Cerebellar nuclear complex (tissue), 1 donor: ENCODE measurements around the gene GNS.
"Not testable (repeated sequence)": the region's sequence is repeated elsewhere in the genome, so short reads cannot be mapped to it uniquely, and the experiment has no call there.

Experiments
- DNase-seq, 2 experiments: peaks; one replicate each; lab custom pipeline; 2025; lab: John Stamatoyannopoulos, UW

GNS gene

GRCh38 chr12:64779354-64779974, 20.3 kb upstream of the GNS start:
- no peak for DNase-seq

- not testable (repeated sequence) for DNase-seq
These were observed 16.0 kb upstream of the GNS start for GRCh38 chr12:64775147-64775736.

GRCh38 chr12:64773386-64773785, 14.2 kb upstream of the GNS start:
- no peak for DNase-seq

GRCh38 chr12:64767495-64767894, 8.3 kb upstream of the GNS start:
- DNase-seq, result no peak

- no peak for DNase-seq
These were observed 1.8 kb upstream of the GNS start for GRCh38 chr12:64760808-64761573.

GRCh38 chr12:64757771-64758170, 1.4 kb downstream of the GNS start:
- no peak for DNase-seq

- no peak for DNase-seq
These were observed 2.8 kb downstream of the GNS start for GRCh38 chr12:64756376-64756775.

GRCh38 chr12:64753427-64753826, 5.8 kb downstream of the GNS start:
- no peak for DNase-seq

GRCh38 chr12:64752833-64753238, 6.4 kb downstream of the GNS start:
- DNase-seq, result no peak

- DNase-seq, result no peak
These were observed 7.2 kb downstream of the GNS start for GRCh38 chr12:64752032-64752431.

- no peak for DNase-seq
These were observed 9.6 kb downstream of the GNS start for GRCh38 chr12:64749461-64750200.

- DNase-seq, result no peak
These were observed 11.5 kb downstream of the GNS start for GRCh38 chr12:64747695-64748094.

GRCh38 chr12:64746663-64747062, 12.5 kb downstream of the GNS start:
- no peak for DNase-seq

GRCh38 chr12:64745980-64746379, 13.2 kb downstream of the GNS start:
- no peak for DNase-seq

GRCh38 chr12:64745259-64745807, 13.9 kb downstream of the GNS start:
- no peak for DNase-seq

GRCh38 chr12:64744422-64745258, 14.6 kb downstream of the GNS start:
- no peak for DNase-seq

GRCh38 chr12:64743206-64743605, 16.0 kb downstream of the GNS start:
- DNase-seq, result no peak

- no peak for DNase-seq
These were observed 16.8 kb downstream of the GNS start for GRCh38 chr12:64742416-64742815.

- DNase-seq, result no peak
These were observed 18.6 kb downstream of the GNS start for GRCh38 chr12:64740646-64741045.

- DNase-seq, result no peak
These were observed 19.4 kb downstream of the GNS start for GRCh38 chr12:64739778-64740177.

GRCh38 chr12:64737539-64737938, 21.7 kb downstream of the GNS start:
- DNase-seq, result no peak
